ENCODE results near the gene MLANA.
"Not testable (repeated sequence)": the region's sequence is repeated elsewhere in the genome, so short reads cannot be mapped to it uniquely, and the experiment has no call there.

The MLANA gene

DNA sequence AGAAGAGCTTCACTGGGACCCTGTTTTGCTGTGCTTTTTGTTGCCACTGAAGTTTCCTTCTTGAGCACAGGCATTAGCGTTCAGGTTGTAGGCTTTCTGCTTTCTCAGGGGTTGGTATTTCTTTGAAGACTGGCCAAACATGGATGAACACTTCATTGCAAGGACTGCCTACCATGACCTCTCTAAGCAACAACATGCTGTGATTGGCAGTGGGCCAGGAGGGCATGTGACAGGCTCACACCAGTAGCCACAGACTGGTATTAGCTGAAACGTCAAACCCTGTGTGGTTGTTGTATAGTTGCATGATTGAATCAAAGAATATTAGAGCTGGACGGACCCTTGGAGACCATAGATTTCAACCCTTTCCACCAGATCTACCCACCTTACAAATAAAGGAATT, 20.0 kb upstream of the MLANA start:
- FAIRE-seq: no peak

DNA sequence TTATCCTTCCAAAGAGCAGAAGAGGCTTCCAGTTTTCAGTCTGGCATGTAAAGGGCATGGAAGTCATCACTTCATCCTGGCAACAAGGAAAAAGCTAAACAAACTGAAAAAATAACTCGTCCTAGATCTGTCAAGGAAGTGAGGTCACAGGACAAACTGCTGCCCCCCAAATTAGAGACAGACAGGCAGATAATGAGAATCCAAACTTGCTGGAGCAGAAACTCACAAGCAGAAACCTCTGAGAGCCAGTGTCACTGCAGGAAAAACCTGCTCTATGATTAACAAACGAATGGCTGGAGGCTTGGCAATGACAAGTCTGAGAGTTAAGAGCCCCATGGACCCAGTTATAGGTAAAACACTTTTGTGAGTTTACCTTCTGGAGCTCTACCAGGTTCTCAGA, 18.9 kb upstream of the MLANA start:
- FAIRE-seq: no peak

DNA sequence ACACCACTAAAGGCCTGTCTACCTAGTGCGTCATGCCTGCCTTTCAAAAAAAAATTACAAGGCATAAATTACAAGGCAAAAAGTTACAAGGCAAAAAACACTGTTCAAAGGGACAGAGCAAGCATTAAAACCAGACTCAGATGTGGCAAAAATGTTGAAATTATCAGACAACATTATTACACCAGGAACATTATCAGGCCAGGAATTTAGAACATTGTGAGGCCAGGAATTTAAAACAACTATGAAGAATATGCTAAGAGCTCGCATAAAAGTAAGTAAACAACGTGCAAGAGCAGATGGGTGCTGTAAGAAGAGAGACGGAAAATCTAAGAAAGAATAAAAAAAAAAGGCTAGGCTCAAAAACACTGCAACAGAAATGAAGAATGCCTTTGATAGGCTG, 18.2 kb upstream of the MLANA start:
- FAIRE-seq: no peak

DNA sequence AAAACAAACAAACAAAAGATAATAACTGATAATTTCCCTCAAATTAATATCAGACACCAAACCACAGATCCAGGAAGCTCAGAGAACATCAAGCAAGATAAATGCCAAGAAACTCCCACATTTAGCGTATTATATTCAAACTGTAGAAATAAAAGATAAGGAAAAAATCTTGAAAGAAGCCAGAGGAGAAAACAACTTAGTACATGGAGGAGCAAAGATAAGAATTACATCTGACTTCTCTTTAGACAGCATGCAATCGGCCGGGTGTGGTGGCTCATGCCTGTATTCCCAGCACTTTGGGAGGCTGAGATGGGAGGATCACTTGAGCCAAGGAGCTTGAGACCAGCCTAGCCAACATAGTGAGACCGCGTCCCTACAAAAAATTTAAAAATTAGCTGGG, 17.2 kb upstream of the MLANA start:
- no peak for FAIRE-seq

DNA sequence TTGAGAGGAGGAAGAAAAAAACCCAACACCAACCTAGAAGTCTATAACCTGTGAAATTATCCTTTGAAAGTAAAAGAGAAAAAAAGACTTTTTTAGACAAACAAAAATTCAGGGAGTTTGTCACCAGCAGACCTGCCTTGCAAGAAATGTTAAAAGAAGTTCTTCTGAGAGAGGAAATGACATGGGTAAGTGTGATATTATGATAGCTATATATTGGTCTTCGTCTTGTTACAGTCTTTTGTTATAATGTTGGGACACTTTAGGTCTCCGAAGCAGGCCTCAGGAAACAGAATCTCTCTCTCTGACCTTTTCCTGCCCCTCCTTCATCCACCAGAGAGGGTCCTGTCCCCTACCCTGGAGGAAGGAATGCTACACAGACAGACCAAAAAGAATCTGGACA, 16.6 kb upstream of the MLANA start:
- no peak for FAIRE-seq

DNA sequence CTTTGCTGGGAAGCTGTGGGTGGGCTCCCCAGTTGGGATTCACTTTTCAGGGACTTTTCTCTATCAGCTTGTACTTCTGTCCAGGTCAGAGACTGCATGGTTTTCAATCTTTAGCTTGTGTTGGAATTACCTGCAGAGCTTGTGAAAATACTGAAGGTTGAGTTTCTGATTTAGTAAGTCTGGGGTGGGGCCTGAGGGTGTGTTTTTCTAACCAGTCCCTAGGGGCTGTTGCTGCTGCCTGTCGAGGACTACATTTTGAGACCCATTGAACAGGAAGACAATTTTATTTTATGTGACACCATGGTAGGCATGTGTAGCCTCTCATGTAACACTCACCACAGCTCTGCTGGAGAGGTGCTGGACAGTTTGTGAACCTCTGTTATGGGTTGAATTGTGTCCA, 14.7 kb upstream of the MLANA start:
- FAIRE-seq: no peak

DNA sequence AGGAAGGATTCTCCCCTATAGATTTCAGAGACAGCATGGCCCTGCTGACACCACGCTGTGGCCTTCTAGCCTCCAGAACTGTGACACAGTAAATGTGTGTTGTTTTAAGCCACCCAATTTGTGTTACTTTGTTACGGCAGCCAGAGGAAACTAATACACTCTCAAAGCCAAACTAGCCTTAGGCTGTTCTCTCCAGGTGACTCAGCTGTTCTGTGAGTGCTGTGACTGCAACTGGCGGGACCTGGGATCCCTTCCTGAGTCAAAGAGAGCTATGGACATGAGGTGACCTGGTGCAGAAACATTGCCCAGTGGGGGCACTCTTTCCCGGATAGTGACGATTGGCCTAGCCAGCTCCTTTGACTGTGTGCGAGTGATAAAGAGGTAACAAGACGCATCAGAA, 14.0 kb upstream of the MLANA start:
- FAIRE-seq: no peak

DNA sequence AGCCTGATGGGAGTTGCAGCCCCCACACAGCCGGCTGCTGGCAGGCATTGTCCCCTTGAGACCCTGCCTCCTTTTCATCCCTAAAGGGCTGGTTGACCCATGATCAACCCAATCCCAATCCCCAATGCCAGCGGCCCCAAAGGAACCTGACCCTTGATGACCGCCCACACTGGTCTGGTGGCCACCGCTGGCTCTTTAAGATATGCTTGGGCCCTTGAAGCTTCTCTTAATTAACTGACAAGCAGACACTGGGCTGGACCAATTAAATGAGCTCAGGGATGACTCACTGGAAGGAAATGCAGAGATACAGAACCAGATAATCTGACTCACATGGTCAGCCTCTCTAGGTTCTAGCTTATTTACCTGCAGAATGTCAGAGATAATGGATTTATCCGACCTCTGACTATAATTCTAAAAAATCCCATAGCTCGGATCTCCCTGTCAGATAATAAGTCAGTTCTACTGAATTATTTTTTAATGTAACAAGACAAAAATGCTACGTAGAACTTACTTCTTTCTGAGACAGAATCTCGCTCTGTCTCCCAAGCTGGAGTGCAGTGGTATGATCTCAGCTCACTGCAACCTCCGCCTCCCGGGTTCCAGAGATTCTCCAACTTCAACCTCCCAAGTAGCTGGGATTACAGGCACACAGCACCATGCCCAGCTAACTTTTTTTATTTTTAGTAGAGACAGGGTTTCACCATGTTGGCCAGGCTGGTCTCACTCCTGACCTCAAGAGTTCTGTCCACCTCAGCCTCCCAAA, 11.1 kb upstream of the MLANA start:
- no peak for FAIRE-seq

DNA sequence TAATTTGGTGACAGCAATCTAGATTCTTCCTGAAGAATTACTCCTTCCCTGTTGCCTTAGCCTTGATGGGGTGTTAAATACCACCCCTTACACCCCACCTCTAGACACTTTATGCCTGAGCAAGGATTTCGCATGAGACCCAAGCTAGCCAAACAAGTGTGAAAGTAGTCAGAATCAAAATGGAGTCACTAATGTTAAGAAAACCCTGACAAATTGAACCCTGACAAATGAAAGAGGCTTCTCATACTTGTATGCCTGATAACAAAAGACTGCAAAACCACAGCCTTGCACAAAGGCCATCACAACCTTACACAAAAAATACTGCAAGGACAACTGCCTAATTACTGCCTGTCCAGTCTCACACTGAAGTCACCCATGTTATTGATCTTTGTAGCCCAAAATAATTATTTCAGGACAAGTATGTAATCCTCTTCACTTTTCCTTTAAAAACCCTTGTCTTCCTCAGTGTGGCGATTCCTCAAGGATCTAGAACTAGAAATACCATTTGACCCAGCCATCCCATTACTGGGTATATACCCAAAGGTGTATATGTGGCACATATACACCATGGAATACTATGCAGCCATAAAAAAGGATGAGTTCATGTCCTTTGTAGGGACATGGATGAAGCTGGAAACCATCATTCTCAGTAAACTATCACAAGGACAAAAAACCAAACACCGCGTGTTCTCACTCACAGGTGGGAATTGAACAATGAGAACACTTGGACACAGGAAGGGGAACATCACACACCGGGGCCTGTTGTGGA, 8.3 kb upstream of the MLANA start:
- FAIRE-seq: not testable (repeated sequence)

DNA sequence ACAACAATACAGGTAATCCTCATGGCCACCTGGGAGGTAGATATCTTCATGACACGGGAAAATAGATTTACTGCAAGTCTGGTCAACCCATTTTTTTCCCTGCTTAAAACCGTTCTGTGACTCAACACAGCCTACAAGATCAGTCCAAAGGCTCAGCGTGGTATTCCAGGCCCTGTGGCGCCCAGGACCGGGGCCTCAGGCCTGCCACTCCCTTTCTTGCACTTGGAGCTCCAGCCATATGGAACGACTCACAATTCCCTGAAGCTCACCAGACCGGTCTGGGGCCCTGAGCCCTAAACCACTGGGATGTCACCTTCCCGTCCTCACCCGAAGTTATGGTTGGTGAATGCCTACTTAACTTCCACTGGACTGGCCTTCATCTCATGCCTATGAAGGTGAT, 6.5 kb upstream of the MLANA start:
- no peak for FAIRE-seq

DNA sequence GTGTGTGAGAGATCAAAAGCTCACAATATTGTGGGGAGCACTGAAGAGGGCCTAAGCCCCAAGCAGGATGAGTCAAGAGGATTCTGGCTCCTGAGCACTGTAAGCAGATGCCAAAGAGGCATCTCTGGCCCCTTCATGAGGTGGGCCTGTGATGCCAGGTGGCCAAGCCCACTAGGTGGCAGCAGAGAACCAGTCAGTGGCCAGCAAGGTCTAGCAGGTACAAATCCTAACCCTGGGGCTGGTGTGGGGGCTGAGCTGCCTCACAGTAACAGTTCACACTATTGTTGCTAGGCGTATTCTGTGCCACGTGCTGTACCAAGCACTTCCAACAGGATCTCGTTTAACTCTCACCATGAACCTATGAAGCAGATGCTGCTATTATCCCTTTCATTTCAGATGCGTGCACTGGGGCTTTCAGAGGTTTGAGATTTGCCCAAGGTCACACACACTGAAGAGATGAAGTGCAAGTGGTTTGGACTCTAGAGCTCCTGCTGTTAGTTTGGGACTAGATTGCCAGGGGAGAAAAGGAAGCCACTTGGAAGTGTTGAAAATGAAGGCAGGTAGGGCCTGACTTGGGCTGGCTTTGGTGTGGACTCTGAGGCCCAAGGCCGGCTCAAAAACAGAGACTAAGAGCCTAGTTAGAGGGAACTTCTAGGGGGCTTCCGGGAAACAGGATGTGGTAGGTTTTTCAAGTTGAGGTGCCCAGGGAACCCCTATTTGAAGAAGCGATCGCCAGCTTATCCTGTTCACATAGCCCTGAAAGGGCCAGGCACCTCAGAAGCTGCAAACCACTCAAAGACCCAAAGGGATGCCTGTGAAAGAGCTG, 4.4 kb upstream of the MLANA start:
- FAIRE-seq: no peak

DNA sequence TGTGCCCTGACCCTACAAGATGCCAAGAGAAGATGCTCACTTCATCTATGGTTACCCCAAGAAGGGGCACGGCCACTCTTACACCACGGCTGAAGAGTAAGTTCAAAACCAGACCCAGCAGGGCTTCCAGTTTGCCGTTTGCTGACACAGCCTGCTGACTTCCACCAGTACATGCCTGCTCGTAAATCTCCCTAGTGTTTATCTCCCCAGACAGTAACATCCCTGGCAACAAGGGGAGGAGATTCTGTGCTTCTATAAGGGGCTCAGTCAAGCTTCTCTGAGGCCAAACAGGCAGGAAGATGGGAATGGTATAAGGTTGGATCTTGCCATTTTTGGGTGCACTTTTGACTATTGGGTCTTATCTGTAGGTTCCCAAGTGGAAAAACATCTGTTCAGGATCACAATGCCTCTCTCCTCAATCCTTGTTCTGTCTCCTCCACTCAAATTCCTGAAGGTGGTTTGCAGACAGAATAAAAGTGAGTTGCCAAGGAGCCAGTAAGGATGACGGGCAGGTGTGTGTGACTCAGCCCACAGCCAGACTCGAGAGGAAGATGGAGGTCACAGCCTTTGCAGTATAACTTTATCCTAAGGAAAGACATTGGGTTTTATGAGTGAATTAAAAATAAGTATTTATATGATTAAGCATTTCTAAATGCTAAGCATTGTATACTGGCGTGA, 1.9 kb downstream of the MLANA start:
- FAIRE-seq: no peak

DNA sequence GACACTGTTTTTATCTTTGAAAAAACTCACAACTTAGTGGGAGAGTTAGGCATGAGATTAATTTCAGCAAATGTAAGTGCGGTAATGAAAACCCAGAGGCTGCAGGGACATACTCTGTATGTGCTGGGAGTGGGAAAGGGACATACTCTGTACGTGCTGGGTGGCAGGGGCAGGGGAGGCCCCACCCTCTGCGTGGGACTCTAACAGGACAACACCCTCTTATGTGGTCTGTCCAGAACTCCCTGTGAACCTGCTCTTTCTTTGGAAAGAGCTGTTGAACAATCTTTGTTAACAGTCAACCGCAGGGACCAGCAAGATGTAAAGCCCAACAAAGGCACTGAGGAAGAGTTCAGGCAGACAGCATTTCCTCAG, 2.4 kb downstream of the MLANA start:
- FAIRE-seq: no peak

DNA sequence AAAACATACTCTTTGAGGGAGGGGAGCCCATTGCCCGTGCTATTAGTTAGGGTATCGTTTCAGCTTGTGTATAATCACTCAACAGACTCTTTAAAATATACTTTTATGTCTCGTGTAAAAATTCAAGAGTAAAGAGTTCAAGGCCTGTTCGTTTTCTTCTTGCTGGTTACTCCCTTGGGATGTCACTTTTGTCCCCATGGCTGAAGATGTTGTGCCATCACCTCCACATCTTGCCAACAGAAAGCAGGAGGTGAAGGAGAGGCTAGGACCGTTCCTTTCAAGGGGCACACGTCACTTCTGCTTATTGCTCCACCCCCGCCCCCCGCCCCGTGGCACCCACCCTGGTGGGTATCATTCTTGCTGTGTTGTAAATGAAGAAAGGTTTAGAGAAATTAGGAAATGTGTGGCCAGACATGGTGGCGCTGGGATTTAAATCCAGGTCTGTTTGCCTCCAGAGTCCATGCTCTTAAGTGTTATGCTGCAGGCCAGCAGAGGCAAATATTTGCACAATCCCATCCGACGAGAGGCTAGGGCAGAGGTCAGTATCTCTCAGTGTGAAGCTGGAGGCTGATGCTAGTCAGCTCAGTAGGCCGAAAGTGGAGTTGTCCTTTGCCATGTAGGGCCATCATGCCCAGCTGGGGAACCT, 3.0 kb downstream of the MLANA start:
- no peak for FAIRE-seq

DNA sequence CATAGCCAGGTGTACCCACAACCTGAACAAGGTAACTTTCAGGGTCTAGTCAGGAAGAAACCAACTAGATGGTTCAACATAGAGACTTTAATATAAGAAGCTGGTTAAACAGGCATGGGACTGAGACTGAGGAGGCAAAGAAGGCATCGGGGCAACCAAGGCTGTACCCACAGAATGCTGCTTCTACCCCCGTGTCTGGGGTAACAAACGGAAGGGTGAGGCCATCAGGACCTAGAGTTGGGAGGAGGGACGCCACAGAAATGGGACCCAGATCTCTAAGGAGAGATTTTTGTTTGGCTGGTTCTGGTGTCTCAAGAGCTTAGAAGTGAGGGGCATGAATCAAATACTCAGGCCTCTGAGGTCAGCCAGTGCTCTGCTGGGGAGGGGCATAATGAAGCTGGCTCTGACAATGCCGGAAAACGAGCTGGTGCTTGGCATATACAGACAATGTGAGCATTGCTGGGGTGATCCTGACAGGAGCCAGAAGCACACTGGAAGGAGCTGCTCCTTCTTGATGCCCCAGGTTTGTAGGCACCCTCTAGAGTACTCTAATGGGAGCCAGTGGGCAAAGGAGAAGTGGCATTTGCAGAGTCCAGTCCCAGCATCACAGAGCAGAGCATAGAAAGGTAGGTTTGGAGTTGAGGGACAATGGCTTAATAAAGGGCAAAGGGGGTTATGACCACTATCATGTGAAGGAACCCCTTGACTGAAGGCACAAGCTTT, 3.7 kb downstream of the MLANA start:
- no peak for FAIRE-seq

DNA sequence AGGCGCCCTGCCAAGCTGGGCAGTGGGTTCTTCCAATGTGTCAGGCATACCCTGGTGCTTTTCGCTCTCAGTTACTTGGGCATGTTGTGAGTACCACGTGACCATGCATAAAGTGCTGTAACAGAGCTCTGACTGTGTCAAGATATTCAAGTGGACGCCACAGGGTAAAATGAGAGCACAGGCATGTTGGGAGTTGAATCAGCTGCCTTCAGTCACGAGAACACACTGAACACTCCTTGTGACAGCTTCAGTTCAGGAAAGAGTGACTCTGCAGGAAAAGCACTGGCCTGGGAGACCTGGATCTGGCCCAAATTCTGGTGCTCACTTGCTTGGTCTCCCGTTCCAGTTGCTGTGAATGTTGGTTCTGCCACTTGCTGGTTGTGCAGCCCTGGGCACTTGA, 5.1 kb downstream of the MLANA start:
- FAIRE-seq: no peak

DNA sequence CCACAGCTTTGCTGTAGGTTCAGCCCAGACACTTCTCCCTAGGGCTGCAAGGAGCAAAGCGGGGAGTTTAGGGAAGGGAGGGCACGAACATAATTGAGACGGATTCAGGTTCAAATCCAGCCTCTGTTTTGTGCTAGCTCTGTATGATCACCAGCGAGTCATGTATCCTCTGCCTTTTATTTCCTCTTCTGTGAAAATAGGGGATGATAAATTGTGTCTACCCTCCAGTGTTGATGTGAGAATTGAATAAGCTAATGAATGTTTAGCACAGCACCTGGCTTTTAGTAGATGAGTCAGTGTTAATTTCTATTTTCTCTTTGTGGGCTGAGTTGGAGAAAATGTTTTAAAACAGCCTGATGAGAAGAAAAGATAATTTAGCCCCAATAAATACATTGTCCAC, 6.2 kb downstream of the MLANA start:
- FAIRE-seq: no peak

DNA sequence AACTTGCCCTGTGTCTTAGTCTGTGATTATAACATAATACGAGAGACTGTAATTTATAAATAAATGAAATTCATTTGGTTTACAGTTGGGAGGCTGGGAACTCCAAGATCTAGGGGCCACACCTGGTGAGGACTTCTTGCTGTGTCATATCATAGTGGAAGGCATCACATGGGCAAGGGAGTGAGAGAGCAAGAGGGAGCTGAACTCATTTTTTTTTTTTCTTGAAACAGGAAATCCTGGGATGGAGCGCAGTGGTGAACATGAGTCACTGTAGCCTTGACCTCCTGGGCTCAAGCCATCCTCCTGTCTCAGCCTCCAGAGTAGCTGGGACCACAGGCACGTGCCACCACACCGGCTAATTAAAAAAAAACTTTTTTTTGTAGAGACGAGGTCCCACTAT, 7.2 kb downstream of the MLANA start:
- FAIRE-seq: no peak

DNA sequence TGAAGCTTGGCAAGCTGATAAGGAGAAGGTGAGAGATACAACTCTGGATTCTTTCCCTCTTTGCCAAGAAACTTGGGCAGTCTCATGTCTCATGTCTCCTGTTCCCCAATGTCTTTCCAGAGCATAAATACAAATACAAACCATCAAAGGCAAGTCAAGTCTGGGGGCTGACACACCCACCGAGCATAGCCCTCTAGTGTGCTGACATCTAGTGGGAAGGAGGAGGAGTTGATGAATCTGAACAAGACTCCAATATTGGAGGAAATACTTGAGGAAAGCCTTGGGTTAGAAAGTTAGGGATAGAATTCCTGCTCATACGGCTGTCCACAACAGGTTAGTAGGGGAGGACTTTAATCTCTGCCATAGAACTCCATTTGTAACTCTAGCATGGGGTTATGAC, 8.6 kb downstream of the MLANA start:
- no peak for FAIRE-seq

DNA sequence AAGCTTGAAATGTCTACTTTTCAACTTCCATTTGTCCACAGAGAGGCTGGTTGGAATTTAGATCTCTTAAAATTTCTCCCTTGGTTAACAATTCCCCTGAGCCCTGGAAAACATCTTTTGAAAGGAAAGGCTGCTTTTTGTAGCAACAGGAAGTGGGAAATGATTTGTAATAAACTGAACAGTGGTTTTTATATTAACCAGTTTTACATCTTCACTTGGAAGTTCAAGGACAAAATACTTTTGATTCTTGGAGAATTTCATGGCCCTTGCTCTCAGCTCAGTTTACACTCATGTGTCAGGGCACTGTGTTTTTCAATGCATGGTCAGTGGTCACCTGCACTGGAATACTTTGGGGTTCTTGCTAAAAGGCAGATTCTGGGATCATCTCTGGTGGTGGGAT, 9.9 kb downstream of the MLANA start:
- no peak for FAIRE-seq

DNA sequence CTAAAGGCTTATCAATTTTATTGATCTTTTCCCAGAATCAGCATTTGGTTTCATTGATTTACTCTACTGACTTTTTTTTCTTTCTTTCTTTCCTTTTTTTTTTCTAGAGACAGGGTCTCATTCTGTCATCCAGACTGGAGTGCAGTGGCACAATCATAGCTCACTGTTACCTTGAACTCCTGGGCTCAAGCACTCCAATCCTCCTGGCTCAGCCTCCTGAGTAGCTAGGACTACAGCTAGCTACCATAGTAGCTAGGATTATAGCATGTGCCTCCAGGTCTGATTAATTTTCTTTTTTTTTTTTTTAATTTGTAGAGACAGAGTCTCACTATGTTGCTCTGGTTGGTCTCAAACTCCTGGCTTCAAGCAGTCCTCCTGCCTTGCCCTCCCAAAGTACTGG, 11.7 kb downstream of the MLANA start:
- FAIRE-seq: no peak

DNA sequence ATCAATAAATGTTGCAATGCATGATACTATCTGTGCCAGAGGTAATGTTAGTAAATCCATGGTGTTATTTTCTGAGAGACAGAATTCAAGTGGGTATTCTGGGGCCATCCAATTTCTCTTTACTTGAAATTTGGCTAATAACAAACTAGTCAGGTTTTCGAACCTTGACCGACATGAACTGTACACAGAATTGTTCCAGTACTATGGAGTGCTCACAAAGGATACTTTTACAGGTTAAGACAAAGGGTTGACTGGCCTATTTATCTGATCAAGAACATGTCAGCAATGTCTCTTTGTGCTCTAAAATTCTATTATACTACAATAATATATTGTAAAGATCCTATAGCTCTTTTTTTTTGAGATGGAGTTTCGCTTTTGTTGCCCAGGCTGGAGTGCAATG, 18.2 kb downstream of the MLANA start:
- no peak for FAIRE-seq
